Retinal pigment epithelial cell (primary cell): Measurements from ENCODE around the gene IGSF9B.

Source experiments
- DNase-seq: peaks from one replicate; pipeline ENCODE4 v3.0.0-alpha.2; 2010; ENCODE audit warnings: low read depth
- H3K4me3 ChIP-seq: 2 replicates; pipeline ENCODE4 v1.5.1; 2011; ENCODE audit warnings: mild to moderate bottlenecking, low read length, control low read depth, moderate library complexity
- CTCF ChIP-seq: conservative IDR thresholded peaks from 2 replicates; pipeline ENCODE4 v1.5.1; 2011; ENCODE audit warnings: low read depth, low read length, control low read depth, inconsistent platforms

The IGSF9B gene

GRCh38 chr11:133950421-133950820 is 6.3 kb downstream of the IGSF9B start:
- no peak for DNase-seq
- no peak overlapping the region for H3K4me3 ChIP-seq
- TF ChIP-seq CTCF = no peak

DNA sequence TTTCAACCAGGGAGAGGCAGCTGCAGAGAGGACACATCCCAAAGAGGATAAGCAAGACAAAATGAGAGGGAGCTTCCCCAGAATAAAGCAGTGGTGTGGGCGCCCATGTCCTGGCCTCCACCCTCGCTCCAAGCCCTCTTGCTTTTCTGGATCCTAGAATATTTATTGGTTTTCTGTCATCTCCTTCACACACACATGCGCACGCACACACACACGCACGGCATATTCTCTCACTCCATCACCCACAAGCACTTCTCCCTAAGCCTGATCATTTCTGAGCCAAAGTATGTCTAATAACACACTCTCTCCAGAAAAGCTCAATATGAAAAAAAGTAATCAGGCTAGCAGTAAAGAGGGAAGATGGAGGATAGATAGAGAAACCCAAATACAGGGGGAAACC is 7.6 kb downstream of the IGSF9B start:
- DNase-seq = no peak
- TF ChIP-seq CTCF = no peak

DNA sequence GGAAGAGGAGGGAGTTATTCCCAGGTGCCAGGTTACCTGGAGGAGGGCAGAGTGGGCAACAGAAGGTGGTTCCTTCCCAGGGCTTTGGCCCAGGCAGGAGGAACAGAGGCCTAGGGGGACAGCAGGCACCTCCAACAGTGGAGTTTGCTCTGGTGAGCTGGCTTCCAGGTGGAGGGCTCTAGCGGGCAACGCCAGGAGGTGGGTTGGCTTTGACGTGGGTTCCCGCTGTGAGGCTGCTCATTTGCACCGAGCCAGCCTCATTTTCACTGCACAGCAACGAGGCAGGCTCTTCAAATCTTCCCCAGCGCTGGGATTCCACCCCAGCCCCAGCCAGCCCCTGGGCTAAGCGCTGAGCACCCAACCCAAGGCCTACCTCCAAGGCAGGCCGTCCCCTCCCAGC is 8.1 kb downstream of the IGSF9B start:
- DNase-seq = no peak
- no peak for TF ChIP-seq CTCF
- no peak overlapping the region for H3K4me3 ChIP-seq

More for the DNA sequence above, 7.6 kb downstream of the IGSF9B start:
- H3K4me3 ChIP-seq = no peak overlapping the region

- DNase-seq = no peak
- peak; percentile 74 for TF ChIP-seq CTCF
- no peak overlapping the region for H3K4me3 ChIP-seq
Measured at GRCh38 chr11:133947321-133947756, 9.4 kb downstream of the IGSF9B start.

DNA sequence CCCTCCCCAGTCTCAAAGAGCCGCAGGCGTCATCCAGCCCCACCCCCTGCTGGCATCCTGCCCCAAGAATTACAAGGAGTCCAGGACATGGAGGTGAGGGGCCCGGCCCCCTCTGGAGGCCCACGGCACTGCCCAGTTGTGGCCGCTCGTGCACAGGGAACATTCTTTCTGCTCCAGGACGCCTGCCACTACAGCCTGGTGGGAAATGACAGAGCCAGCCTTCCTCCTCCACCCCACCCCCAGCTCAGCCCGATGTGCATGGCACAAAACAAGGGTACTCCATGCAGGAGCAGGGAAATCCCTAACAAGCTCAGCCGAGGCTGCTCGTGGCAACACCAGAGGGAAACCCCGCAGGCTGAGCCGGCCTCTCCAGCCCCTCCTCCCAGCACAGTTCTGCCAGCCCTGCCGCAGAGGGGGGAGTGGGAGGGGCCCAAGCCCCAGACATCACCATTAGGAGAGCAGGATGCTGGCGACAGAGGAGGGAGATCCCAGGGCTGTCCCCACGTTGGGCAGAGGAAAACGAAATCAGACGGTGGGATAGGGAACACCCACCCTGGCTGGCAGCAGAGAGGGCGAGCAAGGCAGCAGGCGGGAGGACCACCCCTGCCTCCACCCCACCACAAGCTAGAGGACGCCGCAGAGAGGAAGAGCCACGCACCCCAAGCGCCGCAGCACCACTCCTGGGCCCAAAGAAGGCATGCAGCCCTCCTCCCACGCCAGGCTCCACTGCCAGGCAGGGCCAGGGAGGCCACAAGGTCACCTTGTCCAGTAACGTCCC is 10.0 kb downstream of the IGSF9B start:
- no peak for TF ChIP-seq CTCF
- no peak overlapping the region for H3K4me3 ChIP-seq
- no peak for DNase-seq

GRCh38 chr11:133946051-133946450 is 10.7 kb downstream of the IGSF9B start:
- DNase-seq = no peak
- H3K4me3 ChIP-seq = no peak overlapping the region
- TF ChIP-seq CTCF = no peak
